ENCODE data around the gene SYT11.
A peak's percentile ranks its signal among the peaks of the same experiment; 100 is the strongest.
"Not testable (repeated sequence)": the region's sequence is repeated elsewhere in the genome, so short reads cannot be mapped to it uniquely, and the experiment has no call there.

SYT11 gene

DNA sequence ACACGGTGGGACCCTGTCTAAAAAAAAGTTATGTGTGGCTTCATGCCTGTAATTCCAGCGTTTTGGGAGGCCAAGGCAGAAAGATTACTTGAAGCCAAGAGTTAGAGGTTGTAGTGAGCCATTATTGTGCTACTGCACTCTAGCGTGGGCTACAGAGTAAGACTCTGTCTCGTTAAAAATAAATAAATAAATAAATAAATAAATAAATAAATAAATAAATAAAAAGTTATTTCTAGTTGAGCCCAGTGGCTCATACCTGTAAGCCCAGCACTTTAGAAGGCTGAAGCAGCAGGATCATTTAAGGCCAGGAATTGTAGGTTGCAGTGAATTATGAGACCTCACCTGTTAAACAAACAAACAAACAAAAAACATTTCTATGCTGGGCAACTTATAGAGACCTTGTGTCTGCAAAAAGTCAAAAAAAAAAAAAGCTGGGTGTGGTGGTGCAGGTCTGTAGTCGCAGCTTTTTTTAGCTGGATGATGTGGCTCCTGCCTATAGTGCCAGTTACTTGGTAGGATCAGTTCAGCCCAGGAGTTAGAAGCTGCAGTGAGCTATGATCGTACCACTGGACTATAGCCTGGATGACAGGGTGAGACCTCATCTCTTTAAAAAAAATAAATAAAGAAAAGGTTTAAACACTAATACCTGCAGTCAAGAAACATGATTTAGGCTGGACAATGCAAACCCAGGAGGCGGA is 27.9 kb upstream of the SYT11 start:
- POLR2A ChIA-PET, result interaction anchor here (0.7 kb wide), 1 partner anchor 25 kb away, joined by 4 read pairs; no protein-coding TSS in a partner anchor
- CTCF ChIA-PET, result interaction anchor here (1.0 to 1.2 kb wide), 2 partner anchors 10 to 15 kb away, joined by 3 to 4 read pairs; no protein-coding TSS in a partner anchor
- no peak overlapping the region for H3K4me3 ChIP-seq (ENCODE audit: low read depth, low read length)
- no peak for DNase-seq (ENCODE audit: low read depth, low spot score)
- TF ChIP-seq, protein P1, sequence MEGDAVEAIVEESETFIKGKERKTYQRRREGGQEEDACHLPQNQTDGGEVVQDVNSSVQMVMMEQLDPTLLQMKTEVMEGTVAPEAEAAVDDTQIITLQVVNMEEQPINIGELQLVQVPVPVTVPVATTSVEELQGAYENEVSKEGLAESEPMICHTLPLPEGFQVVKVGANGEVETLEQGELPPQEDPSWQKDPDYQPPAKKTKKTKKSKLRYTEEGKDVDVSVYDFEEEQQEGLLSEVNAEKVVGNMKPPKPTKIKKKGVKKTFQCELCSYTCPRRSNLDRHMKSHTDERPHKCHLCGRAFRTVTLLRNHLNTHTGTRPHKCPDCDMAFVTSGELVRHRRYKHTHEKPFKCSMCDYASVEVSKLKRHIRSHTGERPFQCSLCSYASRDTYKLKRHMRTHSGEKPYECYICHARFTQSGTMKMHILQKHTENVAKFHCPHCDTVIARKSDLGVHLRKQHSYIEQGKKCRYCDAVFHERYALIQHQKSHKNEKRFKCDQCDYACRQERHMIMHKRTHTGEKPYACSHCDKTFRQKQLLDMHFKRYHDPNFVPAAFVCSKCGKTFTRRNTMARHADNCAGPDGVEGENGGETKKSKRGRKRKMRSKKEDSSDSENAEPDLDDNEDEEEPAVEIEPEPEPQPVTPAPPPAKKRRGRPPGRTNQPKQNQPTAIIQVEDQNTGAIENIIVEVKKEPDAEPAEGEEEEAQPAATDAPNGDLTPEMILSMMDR (IDR thresholded peaks at IDR 0.05; ENCODE audit: insufficient read depth, low read length, missing control alignments), result no peak

GRCh38 chr1:155833665-155834295 is 25.6 kb upstream of the SYT11 start:
- POLR2A ChIA-PET, result no interaction called here
- DNase-seq (ENCODE audit: low read depth, low spot score), result no peak
- no peak overlapping the region for H3K4me3 ChIP-seq (ENCODE audit: low read depth, low read length)
- CTCF ChIA-PET, result no interaction called here
- TF ChIP-seq, protein P1 (IDR thresholded peaks at IDR 0.05; ENCODE audit: insufficient read depth, low read length, missing control alignments), result no peak

GRCh38 chr1:155834296-155834926 is 25.0 kb upstream of the SYT11 start:
- peak; percentile 17 for DNase-seq (ENCODE audit: low read depth, low spot score)
- TF ChIP-seq, protein P1 (IDR thresholded peaks at IDR 0.05; ENCODE audit: insufficient read depth, low read length, missing control alignments), result no peak
- ChIA-PET POLR2A (no interaction called here), CTCF (no interaction called here)
- H3K4me3 ChIP-seq (ENCODE audit: low read depth, low read length), result no peak overlapping the region

GRCh38 chr1:155834927-155835399 is 24.4 kb upstream of the SYT11 start:
- POLR2A ChIA-PET; H3K4me3 ChIP-seq (ENCODE audit: low read depth, low read length); DNase-seq (ENCODE audit: low read depth, low spot score); CTCF ChIA-PET: not testable (repeated sequence)

DNA sequence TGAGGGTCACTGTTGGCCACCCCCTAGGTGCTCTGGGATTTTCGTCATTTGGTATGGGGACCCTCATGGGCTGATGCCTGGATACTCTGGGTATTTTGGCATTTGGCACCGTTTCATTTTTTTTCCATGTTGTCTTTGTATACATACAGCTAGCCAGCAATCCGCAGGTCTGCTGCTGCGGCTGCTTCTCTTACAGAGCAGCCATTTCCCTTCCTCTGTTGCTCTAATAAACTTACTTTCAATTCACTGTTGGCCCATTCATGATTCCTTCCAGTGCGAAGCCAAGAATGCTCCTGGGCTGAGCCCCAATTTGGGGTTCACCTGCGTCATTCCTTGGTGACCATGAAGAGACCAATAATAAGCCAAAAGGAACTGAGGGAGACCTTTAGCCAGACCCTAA is 23.8 kb upstream of the SYT11 start:
- ChIA-PET POLR2A (no interaction called here), CTCF (no interaction called here)
- no peak overlapping the region for H3K4me3 ChIP-seq (ENCODE audit: low read depth, low read length)
- TF ChIP-seq, protein P1 (IDR thresholded peaks at IDR 0.05; ENCODE audit: insufficient read depth, low read length, missing control alignments), result no peak
- DNase-seq (ENCODE audit: low read depth, low spot score), result no peak

GRCh38 chr1:155840386-155840785 is 19.0 kb upstream of the SYT11 start:
- POLR2A ChIA-PET, result interaction anchor here (0.6 to 0.8 kb wide), 2 partner anchors 24 to 100 kb away, joined by 3 read pairs; no protein-coding TSS in a partner anchor
- DNase-seq (ENCODE audit: low read depth, low spot score), result no peak
- CTCF ChIA-PET, result interaction anchor here (1.0 kb wide), 2 partner anchors 43 to 589 kb away, joined by 3 read pairs; no protein-coding TSS in a partner anchor
- TF ChIP-seq, protein P1 (IDR thresholded peaks at IDR 0.05; ENCODE audit: insufficient read depth, low read length, missing control alignments), result no peak
- no peak overlapping the region for H3K4me3 ChIP-seq (ENCODE audit: low read depth, low read length)
